ENCODE measurements around the gene MED12L.

Gene MED12L

GRCh38 chr3:151264605-151265004, 179.1 kb downstream of the MED12L start:
- no peak for DNase-seq

- no peak for DNase-seq
These were observed 179.7 kb downstream of the MED12L start for GRCh38 chr3:151265166-151265565.

GRCh38 chr3:151265866-151266265, 180.4 kb downstream of the MED12L start:
- no peak for DNase-seq

GRCh38 chr3:151267066-151267465, 181.6 kb downstream of the MED12L start:
- DNase-seq: no peak

- DNase-seq: no peak
These were observed 183.1 kb downstream of the MED12L start for GRCh38 chr3:151268267-151269235.

- no peak for DNase-seq
These were observed 184.2 kb downstream of the MED12L start for GRCh38 chr3:151269631-151270030.

GRCh38 chr3:151275091-151275490, 189.6 kb downstream of the MED12L start:
- no peak for DNase-seq

GRCh38 chr3:151276038-151276686, 190.7 kb downstream of the MED12L start:
- no peak for DNase-seq

GRCh38 chr3:151276687-151277042, 191.2 kb downstream of the MED12L start:
- DNase-seq: no peak

GRCh38 chr3:151278230-151278629, 192.8 kb downstream of the MED12L start, which contains the start of gene P2RY14:
TSS of gene P2RY14 (minus strand) at chr3:151278542. CDS start at chr3:151214316, 64,226 bp downstream.
- no peak for DNase-seq

GRCh38 chr3:151281671-151282324, 196.3 kb downstream of the MED12L start:
- no peak for DNase-seq

- no peak for DNase-seq
These were observed 197.5 kb downstream of the MED12L start for GRCh38 chr3:151282921-151283320.

- no peak for DNase-seq
These were observed 197.9 kb downstream of the MED12L start for GRCh38 chr3:151283387-151283786.

GRCh38 chr3:151283907-151284461, 198.5 kb downstream of the MED12L start:
- DNase-seq: no peak

- DNase-seq: no peak
These were observed 200.5 kb downstream of the MED12L start for GRCh38 chr3:151285940-151286339.

- no peak for DNase-seq
These were observed 204.0 kb downstream of the MED12L start for GRCh38 chr3:151289445-151289844.

- no peak for DNase-seq
These were observed 205.2 kb downstream of the MED12L start for GRCh38 chr3:151290673-151291072.

- peak; percentile 83 for DNase-seq
These were observed 207.7 kb downstream of the MED12L start for GRCh38 chr3:151293127-151293526.

GRCh38 chr3:151296226-151296625, 210.8 kb downstream of the MED12L start:
- peak; percentile 84 for DNase-seq

- no peak for DNase-seq
These were observed 212.0 kb downstream of the MED12L start for GRCh38 chr3:151297429-151297828.

GRCh38 chr3:151299006-151299405, 213.5 kb downstream of the MED12L start:
- DNase-seq: no peak

GRCh38 chr3:151300539-151300938, 215.1 kb downstream of the MED12L start:
- no peak for DNase-seq

- DNase-seq: no peak
These were observed 216.3 kb downstream of the MED12L start for GRCh38 chr3:151301787-151302186.

Data from islet precursor cell (in vitro differentiated cells).